ENCODE measurements around the gene CTNNBIP1. TPM values are rescaled to one million over a fixed set of nuclear protein-coding genes. Genes with fewer than 3 reads are reported as not detected.

Gene CTNNBIP1
- total and polyA plus RNA-seq, 2 donors (not counting 3 experiments of a cell fraction or from before 2014, with no cell fraction given), result 26.6 to 31.7 TPM

DNA sequence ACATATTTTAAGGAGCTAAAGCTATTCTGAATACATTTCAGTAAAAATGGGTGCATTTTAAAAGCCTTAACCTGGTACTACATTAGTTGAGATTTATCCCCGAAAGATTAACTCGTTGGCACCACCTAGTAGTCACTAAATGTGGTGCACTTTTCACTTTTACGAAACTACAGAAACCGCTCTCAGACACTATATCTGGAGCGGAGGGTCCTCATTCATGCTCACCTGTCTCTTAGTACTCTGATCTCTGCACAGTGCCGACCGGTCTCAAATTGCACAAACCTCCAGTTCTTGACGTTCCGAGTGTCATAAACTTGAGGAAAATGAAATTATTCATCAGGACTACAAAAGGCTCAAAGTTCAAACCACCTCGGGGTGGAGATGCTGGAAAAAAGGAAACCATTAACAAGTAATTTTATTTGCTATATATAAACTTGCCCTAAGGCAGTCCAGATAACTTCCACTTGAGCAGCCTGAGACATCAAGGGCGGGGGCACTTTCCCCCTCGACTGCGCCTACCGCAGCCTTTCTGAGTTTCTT lies 32.4 kb upstream of the CTNNBIP1 start:
- H4K20me1 ChIP-seq (replicated peaks; ENCODE audit: control insufficient read depth, extremely low read depth, insufficient read depth, low read length), result no peaks in the 10 kb centered on the region
- peak overlapping the region; percentile 97 for H2AFZ ChIP-seq (ENCODE audit: low read depth, low read length)
- peaks cover 4% of the 10 kb centered on the region for H3K4me1 ChIP-seq (ENCODE audit: control insufficient read depth, extremely low read depth, insufficient read depth, low read length)
- ChIA-PET CTCF (interaction anchor here (0.6 to 4.0 kb wide), 21 partner anchors 12 to 223 kb away, joined by 3 to 51 read pairs (median 3); no protein-coding TSS in a partner anchor), POLR2A (interaction anchor here (0.5 to 1.4 kb wide), 4 partner anchors 10 to 64 kb away, joined by 3 to 7 read pairs (median 4); partner anchors contain the start of gene CTNNBIP1)
- peak overlapping the region; percentile 79 to 99 (median 95) for H3K4me3 ChIP-seq (replicated peaks in 1 of 3; ENCODE audit: insufficient read depth in 1 of 3, low read depth in 1 of 3, low read length in 3 of 3)
- peak; percentile 71 for DNase-seq (ENCODE audit: low read depth, low spot score)
- TSS peak; percentile 82 for BruUV-seq (replicated peaks)
- peaks cover 8% of the 10 kb centered on the region for H3K79me2 ChIP-seq (ENCODE audit: control insufficient read depth, insufficient read depth, low read length)
- dilution Hi-C loops (cut with MboI; ENCODE audit: extremely low pct_ligation_motif_present, low sequenced_read_pairs) (no loop called here), intact Hi-C loops (cut with micrococcal nuclease) (loop anchor here (1.0 to 2.0 kb wide), 5 partner anchors 52 to 486 kb away; partner anchors contain the start of gene KIF1B)
- H3K36me3 ChIP-seq (ENCODE audit: control insufficient read depth in 2 of 2, extremely low read depth in 1 of 2, insufficient read depth in 2 of 2, low read length in 2 of 2), result peaks cover 0 to 2% of the 10 kb centered on the region in 2 experiments
- peak overlapping the region; percentile 99 for H3K9ac ChIP-seq (replicated peaks; ENCODE audit: extremely low read depth, insufficient read depth, low read length)
- peak; percentile 82 for FAIRE-seq
- no peaks in the 10 kb centered on the region for H3K9me3 ChIP-seq (replicated peaks; ENCODE audit: control insufficient read depth, insufficient read depth, low read length)
- H3K9me1 ChIP-seq (replicated peaks; ENCODE audit: control insufficient read depth, extremely low read depth, insufficient read depth, low read length), result no peaks in the 10 kb centered on the region
- H3K27ac ChIP-seq (ENCODE audit: insufficient read depth, low read depth, low read length), result peak overlapping the region; percentile 91
- no peaks in the 10 kb centered on the region for H3K27me3 ChIP-seq (ENCODE audit: control insufficient read depth in 2 of 2, insufficient read depth in 2 of 2, low read length in 2 of 2)
- TF ChIP-seq FOS (IDR thresholded peaks at IDR 0.05; ENCODE audit: borderline replicate concordance, insufficient read depth, low read length) (no peak), EZH2 (IDR thresholded peaks at IDR 0.05; ENCODE audit: borderline replicate concordance, low read depth, low read length, severe bottlenecking) (no peak), POLR2AphosphoS5 (IDR thresholded peaks at IDR 0.05; ENCODE audit: insufficient read depth, low read depth, low read length) (no peak), JUN (IDR thresholded peaks at IDR 0.05; ENCODE audit: borderline replicate concordance, insufficient read depth, insufficient read length, low read depth) (no peak)
- TF ChIP-seq, protein P1, sequence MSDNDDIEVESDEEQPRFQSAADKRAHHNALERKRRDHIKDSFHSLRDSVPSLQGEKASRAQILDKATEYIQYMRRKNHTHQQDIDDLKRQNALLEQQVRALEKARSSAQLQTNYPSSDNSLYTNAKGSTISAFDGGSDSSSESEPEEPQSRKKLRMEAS (IDR thresholded peaks at IDR 0.05; ENCODE audit: insufficient read depth, insufficient read length), result no peak
- TF ChIP-seq, protein P2, sequence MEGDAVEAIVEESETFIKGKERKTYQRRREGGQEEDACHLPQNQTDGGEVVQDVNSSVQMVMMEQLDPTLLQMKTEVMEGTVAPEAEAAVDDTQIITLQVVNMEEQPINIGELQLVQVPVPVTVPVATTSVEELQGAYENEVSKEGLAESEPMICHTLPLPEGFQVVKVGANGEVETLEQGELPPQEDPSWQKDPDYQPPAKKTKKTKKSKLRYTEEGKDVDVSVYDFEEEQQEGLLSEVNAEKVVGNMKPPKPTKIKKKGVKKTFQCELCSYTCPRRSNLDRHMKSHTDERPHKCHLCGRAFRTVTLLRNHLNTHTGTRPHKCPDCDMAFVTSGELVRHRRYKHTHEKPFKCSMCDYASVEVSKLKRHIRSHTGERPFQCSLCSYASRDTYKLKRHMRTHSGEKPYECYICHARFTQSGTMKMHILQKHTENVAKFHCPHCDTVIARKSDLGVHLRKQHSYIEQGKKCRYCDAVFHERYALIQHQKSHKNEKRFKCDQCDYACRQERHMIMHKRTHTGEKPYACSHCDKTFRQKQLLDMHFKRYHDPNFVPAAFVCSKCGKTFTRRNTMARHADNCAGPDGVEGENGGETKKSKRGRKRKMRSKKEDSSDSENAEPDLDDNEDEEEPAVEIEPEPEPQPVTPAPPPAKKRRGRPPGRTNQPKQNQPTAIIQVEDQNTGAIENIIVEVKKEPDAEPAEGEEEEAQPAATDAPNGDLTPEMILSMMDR (IDR thresholded peaks at IDR 0.05; ENCODE audit: extremely low read depth in 1 of 2, insufficient read depth in 1 of 2, low read depth in 1 of 2, low read length in 2 of 2), result peak; percentile 36 to 45
- peak overlapping the region; percentile 99 for H3K4me2 ChIP-seq (ENCODE audit: insufficient read depth, low read length)
